ENCODE data around the gene RUNX2. TPM values are rescaled to one million over a fixed set of nuclear protein-coding genes. Genes with fewer than 3 reads are reported as not detected.
"Not testable (repeated sequence)": the region's sequence is repeated elsewhere in the genome, so short reads cannot be mapped to it uniquely, and the experiment has no call there.

The RUNX2 gene
- total and polyA plus RNA-seq, 2 donors (not counting 1 experiment from before 2014, with no cell fraction given) = 1.3 to 2.4 TPM

DNA sequence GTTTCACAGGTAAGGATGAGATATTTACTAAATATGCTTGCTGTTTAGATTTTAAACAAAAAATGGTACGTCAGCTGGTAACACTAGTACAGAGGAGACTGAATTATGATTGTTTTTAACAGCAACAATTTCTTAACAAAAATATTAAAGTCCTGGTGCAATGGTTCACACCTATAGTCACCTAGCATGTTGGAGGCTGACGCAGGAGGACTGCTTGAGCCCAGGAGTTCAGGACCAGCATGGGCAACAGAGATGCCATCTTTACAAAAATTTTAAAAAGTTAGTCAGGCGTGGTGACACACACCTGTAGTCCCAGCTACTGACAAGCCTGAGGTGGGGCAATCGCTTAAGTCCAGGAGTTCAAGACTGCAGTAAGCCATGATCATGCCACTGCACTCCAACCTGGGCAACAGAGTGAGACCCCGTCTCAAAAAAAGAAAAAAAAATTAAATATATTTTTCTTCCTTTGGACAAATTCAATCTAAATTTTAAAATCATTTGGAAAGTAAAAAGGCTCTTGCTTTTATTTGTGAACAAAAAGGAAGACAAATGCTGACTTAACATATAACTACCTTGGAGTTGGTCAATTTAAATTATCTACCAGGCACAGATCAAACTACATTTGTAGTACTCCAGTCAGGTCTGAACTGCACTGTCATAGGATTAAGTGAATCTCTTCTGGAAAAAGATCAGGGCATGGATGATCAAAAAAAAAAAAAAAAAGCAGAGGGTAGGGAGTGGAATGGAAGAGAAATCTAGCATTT lies 38.2 kb upstream of the RUNX2 start:
- 92% methylated on average over 3 of the region's 5 CpGs for WGBS (ENCODE audit: insufficient coverage)
- DNase-seq = no peak
- H3K27ac ChIP-seq (ENCODE audit: low read length in 2 of 2) = no peak overlapping the region
- Mint-ChIP-seq H3K9me3 (ENCODE audit: insufficient read depth) (no peaks in the 10 kb centered on the region), H3K27me3 (no peaks in the 10 kb centered on the region), H3K4me1 (peaks cover 13% of the 10 kb centered on the region), H3K4me3 (no peak overlapping the region), H3K27ac (no peak overlapping the region)
- H3K79me2 ChIP-seq (ENCODE audit: control insufficient read depth, insufficient read depth, low read length) = no peaks in the 10 kb centered on the region
- H3K4me1 ChIP-seq (ENCODE audit: control insufficient read depth in 2 of 2, insufficient read depth in 2 of 2, low read length in 2 of 2) = no peaks in the 10 kb centered on the region
- H4K20me1 ChIP-seq (ENCODE audit: control insufficient read depth, insufficient read depth, low read length, poor library complexity, severe bottlenecking) = no peaks in the 10 kb centered on the region
- TF ChIP-seq EZH2 (IDR thresholded peaks at IDR 0.05; ENCODE audit: borderline replicate concordance, insufficient read depth, low read depth, low read length, poor library complexity, severe bottlenecking) = no peak
- TF ChIP-seq, protein P1, sequence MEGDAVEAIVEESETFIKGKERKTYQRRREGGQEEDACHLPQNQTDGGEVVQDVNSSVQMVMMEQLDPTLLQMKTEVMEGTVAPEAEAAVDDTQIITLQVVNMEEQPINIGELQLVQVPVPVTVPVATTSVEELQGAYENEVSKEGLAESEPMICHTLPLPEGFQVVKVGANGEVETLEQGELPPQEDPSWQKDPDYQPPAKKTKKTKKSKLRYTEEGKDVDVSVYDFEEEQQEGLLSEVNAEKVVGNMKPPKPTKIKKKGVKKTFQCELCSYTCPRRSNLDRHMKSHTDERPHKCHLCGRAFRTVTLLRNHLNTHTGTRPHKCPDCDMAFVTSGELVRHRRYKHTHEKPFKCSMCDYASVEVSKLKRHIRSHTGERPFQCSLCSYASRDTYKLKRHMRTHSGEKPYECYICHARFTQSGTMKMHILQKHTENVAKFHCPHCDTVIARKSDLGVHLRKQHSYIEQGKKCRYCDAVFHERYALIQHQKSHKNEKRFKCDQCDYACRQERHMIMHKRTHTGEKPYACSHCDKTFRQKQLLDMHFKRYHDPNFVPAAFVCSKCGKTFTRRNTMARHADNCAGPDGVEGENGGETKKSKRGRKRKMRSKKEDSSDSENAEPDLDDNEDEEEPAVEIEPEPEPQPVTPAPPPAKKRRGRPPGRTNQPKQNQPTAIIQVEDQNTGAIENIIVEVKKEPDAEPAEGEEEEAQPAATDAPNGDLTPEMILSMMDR (IDR thresholded peaks at IDR 0.05) = no peak
- H3K36me3 ChIP-seq (replicated peaks in 1 of 2; ENCODE audit: control extremely low read depth in 1 of 2, control insufficient read depth in 1 of 2, extremely low read depth in 1 of 2, insufficient read depth in 2 of 2, low read length in 1 of 2) = no peaks in the 10 kb centered on the region
- no peak overlapping the region for H3K9ac ChIP-seq (ENCODE audit: low read length)
- H2AFZ ChIP-seq (ENCODE audit: insufficient read depth, low read depth, low read length, poor library complexity, severe bottlenecking) = no peak overlapping the region
- intact Hi-C loops (cut with micrococcal nuclease) = no loop called here
- ChIA-PET POLR2A (no interaction called here), CTCF (no interaction called here)
- no peaks in the 10 kb centered on the region for H3K27me3 ChIP-seq (replicated peaks in 1 of 4; ENCODE audit: control extremely low read depth in 1 of 4, control insufficient read depth in 3 of 4, insufficient read depth in 4 of 4, low read length in 3 of 4)
- no peak overlapping the region for H3K4me3 ChIP-seq (ENCODE audit: control extremely low read depth in 1 of 5, extremely low read depth in 1 of 5, insufficient read depth in 1 of 5, low read depth in 2 of 5, low read length in 4 of 5)
- ATAC-seq (ENCODE audit: low read depth) = no peak
- H3K4me2 ChIP-seq (replicated peaks; ENCODE audit: low read depth, low read length, poor library complexity, severe bottlenecking) = no peak overlapping the region
- no peaks in the 10 kb centered on the region for H3K9me3 ChIP-seq (ENCODE audit: control extremely low read depth in 1 of 3, control insufficient read depth in 2 of 3, insufficient read depth in 1 of 3, low read length in 2 of 3)

DNA sequence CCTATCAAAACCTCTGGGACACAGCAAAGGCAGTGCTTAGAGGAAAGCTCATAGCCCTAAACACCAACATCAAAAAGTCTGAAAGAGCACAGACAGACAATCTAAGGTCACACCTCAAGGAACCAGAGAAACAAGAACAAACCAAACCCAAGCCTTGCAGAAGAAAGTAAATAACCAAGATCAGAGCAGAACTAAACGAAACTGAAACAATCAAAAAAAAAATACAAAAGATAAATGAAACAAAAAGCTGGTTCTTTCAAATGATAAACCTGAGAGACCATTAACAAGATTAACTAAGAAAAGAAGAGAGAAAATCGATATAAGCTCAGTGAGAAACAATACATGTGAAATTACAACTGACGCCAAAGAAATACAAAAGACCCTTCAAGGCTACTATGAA lies 34.8 kb upstream of the RUNX2 start:
- no peaks in the 10 kb centered on the region for H3K36me3 ChIP-seq (replicated peaks in 1 of 2; ENCODE audit: control extremely low read depth in 1 of 2, control insufficient read depth in 1 of 2, extremely low read depth in 1 of 2, insufficient read depth in 2 of 2, low read length in 1 of 2)
- no peaks in the 10 kb centered on the region for H3K4me1 ChIP-seq (ENCODE audit: control insufficient read depth in 2 of 2, insufficient read depth in 2 of 2, low read length in 2 of 2)
- intact Hi-C loops (cut with micrococcal nuclease) = no loop called here
- DNase-seq (no peak), ATAC-seq (ENCODE audit: low read depth) (no peak)
- H3K27ac ChIP-seq (ENCODE audit: low read length in 2 of 2) = no peak overlapping the region
- no peak overlapping the region for H3K9ac ChIP-seq (ENCODE audit: low read length)
- H3K9me3 Mint-ChIP-seq (ENCODE audit: insufficient read depth) = no peaks in the 10 kb centered on the region
- CTCF ChIA-PET = no interaction called here
- no peaks in the 10 kb centered on the region for H3K9me3 ChIP-seq (ENCODE audit: control extremely low read depth in 1 of 3, control insufficient read depth in 2 of 3, insufficient read depth in 1 of 3, low read length in 2 of 3)
- no peak overlapping the region for H3K4me2 ChIP-seq (replicated peaks; ENCODE audit: low read depth, low read length, poor library complexity, severe bottlenecking)
- no peaks in the 10 kb centered on the region for H3K27me3 ChIP-seq (replicated peaks in 1 of 4; ENCODE audit: control extremely low read depth in 1 of 4, control insufficient read depth in 3 of 4, insufficient read depth in 4 of 4, low read length in 3 of 4)
- H3K4me1 Mint-ChIP-seq = peaks cover 13% of the 10 kb centered on the region
- no CpG with 5 or more reads among the region's 3 CpGs for WGBS (ENCODE audit: insufficient coverage)
- no peak overlapping the region for H3K4me3 ChIP-seq (ENCODE audit: control extremely low read depth in 1 of 5, extremely low read depth in 1 of 5, insufficient read depth in 1 of 5, low read depth in 2 of 5, low read length in 4 of 5)
- H3K4me3 Mint-ChIP-seq = no peak overlapping the region
- TF ChIP-seq, protein P1 (IDR thresholded peaks at IDR 0.05) = no peak
- TF ChIP-seq EZH2 (IDR thresholded peaks at IDR 0.05; ENCODE audit: borderline replicate concordance, insufficient read depth, low read depth, low read length, poor library complexity, severe bottlenecking) = no peak
- H3K79me2 ChIP-seq (ENCODE audit: control insufficient read depth, insufficient read depth, low read length) = no peaks in the 10 kb centered on the region
- H3K27ac Mint-ChIP-seq = no peak overlapping the region
- POLR2A ChIA-PET = no interaction called here
- no peaks in the 10 kb centered on the region for H3K27me3 Mint-ChIP-seq
- no peak overlapping the region for H2AFZ ChIP-seq (ENCODE audit: insufficient read depth, low read depth, low read length, poor library complexity, severe bottlenecking)
- no peaks in the 10 kb centered on the region for H4K20me1 ChIP-seq (ENCODE audit: control insufficient read depth, insufficient read depth, low read length, poor library complexity, severe bottlenecking)

DNA sequence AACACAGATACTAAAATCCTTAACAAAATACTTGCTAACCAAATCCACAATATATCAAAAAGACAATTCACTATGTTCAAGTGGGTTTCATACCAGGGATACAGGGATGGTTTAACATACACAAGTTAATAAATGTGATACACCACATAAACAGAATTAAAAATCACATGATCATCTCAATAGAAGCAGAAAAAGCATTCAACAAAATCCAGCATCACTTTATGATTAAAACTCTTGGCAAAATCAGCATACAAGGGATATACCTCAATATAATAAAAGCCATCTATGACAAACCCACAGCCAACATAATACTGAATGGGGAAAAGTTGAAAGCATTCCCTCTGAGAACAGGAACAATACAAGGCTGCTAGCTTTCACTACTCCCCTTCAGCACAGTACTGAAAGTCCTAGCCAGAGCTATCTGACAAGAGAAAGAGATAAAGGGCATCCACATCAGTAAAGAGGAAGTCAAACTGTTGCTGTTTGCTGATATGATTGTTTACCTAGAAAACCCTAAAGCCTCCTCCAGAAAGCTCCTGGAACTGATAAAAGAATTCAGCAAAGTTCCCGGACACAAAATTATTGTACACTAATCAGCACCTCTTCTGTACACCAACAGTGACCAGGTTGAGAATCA lies 33.9 kb upstream of the RUNX2 start:
- H3K79me2 ChIP-seq (ENCODE audit: control insufficient read depth, insufficient read depth, low read length); intact Hi-C loops (cut with micrococcal nuclease); H3K4me1 ChIP-seq (ENCODE audit: control insufficient read depth in 2 of 2, insufficient read depth in 2 of 2, low read length in 2 of 2); H3K4me2 ChIP-seq (replicated peaks; ENCODE audit: low read depth, low read length, poor library complexity, severe bottlenecking); H4K20me1 ChIP-seq (ENCODE audit: control insufficient read depth, insufficient read depth, low read length, poor library complexity, severe bottlenecking); ATAC-seq (ENCODE audit: low read depth); H3K27ac Mint-ChIP-seq; H3K27me3 Mint-ChIP-seq; H2AFZ ChIP-seq (ENCODE audit: insufficient read depth, low read depth, low read length, poor library complexity, severe bottlenecking); H3K4me3 Mint-ChIP-seq; H3K36me3 ChIP-seq (replicated peaks in 1 of 2; ENCODE audit: control extremely low read depth in 1 of 2, control insufficient read depth in 1 of 2, extremely low read depth in 1 of 2, insufficient read depth in 2 of 2, low read length in 1 of 2); CTCF ChIA-PET; H3K4me3 ChIP-seq (ENCODE audit: control extremely low read depth in 1 of 5, extremely low read depth in 1 of 5, insufficient read depth in 1 of 5, low read depth in 2 of 5, low read length in 4 of 5); H3K9ac ChIP-seq (ENCODE audit: low read length); H3K9me3 ChIP-seq (ENCODE audit: control extremely low read depth in 1 of 3, control insufficient read depth in 2 of 3, insufficient read depth in 1 of 3, low read length in 2 of 3); H3K27ac ChIP-seq (ENCODE audit: low read length in 2 of 2); DNase-seq; H3K27me3 ChIP-seq (replicated peaks in 1 of 4; ENCODE audit: control extremely low read depth in 1 of 4, control insufficient read depth in 3 of 4, insufficient read depth in 4 of 4, low read length in 3 of 4); H3K9me3 Mint-ChIP-seq (ENCODE audit: insufficient read depth): not testable (repeated sequence)
- peaks cover 13% of the 10 kb centered on the region for H3K4me1 Mint-ChIP-seq
- POLR2A ChIA-PET = interaction anchor here (0.5 kb wide), 1 partner anchor 1788 kb away, joined by 3 read pairs; no protein-coding TSS in a partner anchor
- WGBS (ENCODE audit: insufficient coverage) = no CpG with 5 or more reads among the region's 1 CpG
